IMR-90 (cell line): Measurements from ENCODE around the gene KRTAP5-9. TPM values are rescaled to one million over a fixed set of nuclear protein-coding genes. Genes with fewer than 3 reads are reported as not detected.
"Not testable (repeated sequence)": the region's sequence is repeated elsewhere in the genome, so short reads cannot be mapped to it uniquely, and the experiment has no call there.

Experiments
- ATAC-seq: fragments of 200-7000 bp; cut with Tn5 transposase; 2 replicates; pipeline ENCODE4 v1.9.1; 2020; ENCODE audit warnings: low read depth, mild to moderate bottlenecking, moderate library complexity
- BruUV-seq: library from RNA; stranded (reverse); fragments of 400-500 nt; replicated peaks from 2 replicates; lab custom pipeline; 2021; lab: Mats Ljungman, UMichigan
- CTCF ChIA-PET: fragments of 300-600 bp; formaldehyde crosslinking; extraction: SDS; loops from one replicate; lab custom pipeline; 2021; ENCODE audit warnings: antibody characterized with exemption; lab: Yijun Ruan, JAX
- POLR2A ChIA-PET: fragments of 300-600 bp; sonication (Branson Sonifier 250); formaldehyde crosslinking; loops from one replicate; lab custom pipeline; 2022; ENCODE audit warnings: antibody characterized with exemption; ENCODE audit not compliant: unreplicated experiment; lab: Charles Lee
- DNase-seq: peaks from one replicate; pipeline ENCODE4 v3.0.0; 2013
- H2AFZ ChIP-seq: replicated peaks from 2 replicates; pipeline ENCODE3; 2013; ENCODE audit warnings: low read length, mild to moderate bottlenecking; ENCODE audit not compliant: poor library complexity
- H2AK5ac ChIP-seq: 2 replicates; pipeline ENCODE4 v1.6.1; 2013; ENCODE audit warnings: low read depth, low read length, inconsistent platforms
- H2AK9ac ChIP-seq: replicated peaks from 2 replicates; pipeline ENCODE3; 2013; ENCODE audit warnings: mild to moderate bottlenecking, low read depth, low read length, moderate library complexity; ENCODE audit not compliant: poor library complexity
- H2BK120ac ChIP-seq: 2 replicates; pipeline ENCODE4 v1.6.1; 2013; ENCODE audit warnings: low read depth, low read length, inconsistent platforms
- H2BK15ac ChIP-seq: 3 replicates; pipeline ENCODE4 v1.6.1; 2013; ENCODE audit warnings: low read depth, low read length, inconsistent platforms
- H2BK20ac ChIP-seq: 2 replicates; pipeline ENCODE4 v1.6.1; 2013; ENCODE audit warnings: low read depth, mild to moderate bottlenecking, inconsistent platforms, low read length, moderate library complexity
- H2BK5ac ChIP-seq: 2 replicates; pipeline ENCODE4 v1.6.1; 2013; ENCODE audit warnings: mild to moderate bottlenecking, low read depth, low read length, inconsistent platforms; ENCODE audit not compliant: poor library complexity, severe bottlenecking
- H3K14ac ChIP-seq: replicated peaks from 2 replicates; pipeline ENCODE4 v1.6.1; 2013; ENCODE audit warnings: low read depth, low read length, inconsistent platforms
- H3K18ac ChIP-seq: 2 replicates; pipeline ENCODE4 v1.6.1; 2013; ENCODE audit warnings: low read depth, low read length, control low read depth
- H3K23ac ChIP-seq: 2 replicates; pipeline ENCODE4 v1.6.1; 2013; ENCODE audit warnings: low read depth, low read length, inconsistent platforms
- H3K27ac ChIP-seq: 2 replicates; pipeline ENCODE4 v1.5.1; 2013; ENCODE audit warnings: mild to moderate bottlenecking, control low read depth, low read length; ENCODE audit not compliant: insufficient read depth
- H3K27me3 ChIP-seq: 2 replicates; pipeline ENCODE4 v1.6.1; 2013; ENCODE audit warnings: low read length; ENCODE audit not compliant: control insufficient read depth, insufficient read depth
- H3K36me3 ChIP-seq: 2 replicates; pipeline ENCODE4 v1.6.1; 2013; ENCODE audit warnings: low read length, mixed read lengths; ENCODE audit not compliant: control insufficient read depth, insufficient read depth
- H3K4ac ChIP-seq: 2 replicates; pipeline ENCODE4 v1.6.1; 2013; ENCODE audit warnings: low read depth, low read length, inconsistent platforms
- H3K4me1 ChIP-seq: 2 replicates; pipeline ENCODE4 v1.6.1; 2013; ENCODE audit warnings: low read length, mixed read lengths; ENCODE audit not compliant: control insufficient read depth, insufficient read depth
- H3K4me2 ChIP-seq: 2 replicates; pipeline ENCODE4 v1.6.1; 2013; ENCODE audit warnings: low read depth, mild to moderate bottlenecking, control low read depth, low read length, moderate library complexity
- H3K4me3 ChIP-seq: 2 replicates; pipeline ENCODE4 v1.5.1; 2013; ENCODE audit warnings: low read depth, mild to moderate bottlenecking, control low read depth, low read length, moderate library complexity; ENCODE audit not compliant: insufficient read depth
- H3K56ac ChIP-seq: 2 replicates; pipeline ENCODE4 v1.6.1; 2013; ENCODE audit warnings: low read length, inconsistent platforms; ENCODE audit not compliant: insufficient read depth; ENCODE audit errors: extremely low read depth
- H3K79me1 ChIP-seq, 2 experiments: 2 replicates each; pipeline ENCODE4 v1.6.1; 2013; ENCODE audit warnings: low read length in 2 of 2, inconsistent platforms in 1 of 2, low read depth in 1 of 2
- H3K9ac ChIP-seq: 2 replicates; pipeline ENCODE4 v1.6.1; 2013; ENCODE audit warnings: low read depth, low read length, control low read depth
- H3K9me1 ChIP-seq: 2 replicates; pipeline ENCODE4 v1.6.1; 2013; ENCODE audit warnings: low read length, inconsistent platforms; ENCODE audit not compliant: insufficient read depth
- H3K9me3 ChIP-seq: 2 replicates; pipeline ENCODE4 v1.6.1; 2013; ENCODE audit warnings: low read length; ENCODE audit not compliant: control insufficient read depth, insufficient read depth
- H4K20me1 ChIP-seq: 2 replicates; pipeline ENCODE4 v1.6.1; 2013; ENCODE audit warnings: low read length, inconsistent platforms; ENCODE audit not compliant: insufficient read depth
- H4K5ac ChIP-seq: 2 replicates; pipeline ENCODE4 v1.6.1; 2013; ENCODE audit warnings: mild to moderate bottlenecking, low read depth, low read length, control low read depth
- H4K8ac ChIP-seq, 2 experiments: 2 replicates each; pipeline ENCODE4 v1.6.1; 2013; ENCODE audit warnings: low read depth in 2 of 2, low read length in 2 of 2, control low read depth in 1 of 2, inconsistent platforms in 1 of 2
- H4K91ac ChIP-seq: 2 replicates; pipeline ENCODE4 v1.6.1; 2013; ENCODE audit warnings: low read depth, low read length, inconsistent platforms; ENCODE audit not compliant: insufficient read depth
- WGBS, 2 experiments: methylation state at CpG; one replicate each; pipeline versions ENCODE4 v1.1.5 to v1.1.7; 2013; ENCODE audit warnings: missing lambda C conversion rate in 2 of 2; ENCODE audit not compliant: insufficient read length in 1 of 2; ENCODE audit errors: extremely low coverage in 2 of 2; 5-methylcytosine and 5-hydroxymethylcytosine counted together
- dilution Hi-C: fragments of 300-500 bp; cut with HindIII; formaldehyde crosslinking; loops from one replicate; pipeline ENCODE4 v1.14.3; 2018; ENCODE audit warnings: low sequenced_read_pairs; ENCODE audit not compliant: unreplicated experiment
- in situ Hi-C: fragments of 300-500 bp; cut with MboI; formaldehyde crosslinking; loops from 3 replicates; pipeline ENCODE4 v1.14.3; 2019; ENCODE audit warnings: low sequenced_read_pairs, inconsistent platforms, mixed read lengths
- intact Hi-C: fragments of 100-400 bp; cut with micrococcal nuclease; formaldehyde crosslinking; loops from 2 replicates; pipeline ENCODE4 v1.10.0; 2022
- polyA plus RNA-seq, 3 experiments: library from polyadenylated mRNA; depleted of rRNA; stranded (reverse); fragments of >200 nt; gene quantifications; 2 replicates each; pipeline ENCODE4 v1.2.3, GENCODE V29; 2012; ENCODE audit warnings: low replicate concordance in 1 of 3
- total RNA-seq: library from RNA; depleted of rRNA; stranded (reverse); fragments of >200 nt; gene quantifications from 2 replicates; pipeline ENCODE4 v1.2.3, GENCODE V29; 2012

The KRTAP5-9 gene
- total and polyA plus RNA-seq, 2 of the 4 experiments (the other 2 are of a cell fraction) = 0.09 TPM; not detected in 1

DNA sequence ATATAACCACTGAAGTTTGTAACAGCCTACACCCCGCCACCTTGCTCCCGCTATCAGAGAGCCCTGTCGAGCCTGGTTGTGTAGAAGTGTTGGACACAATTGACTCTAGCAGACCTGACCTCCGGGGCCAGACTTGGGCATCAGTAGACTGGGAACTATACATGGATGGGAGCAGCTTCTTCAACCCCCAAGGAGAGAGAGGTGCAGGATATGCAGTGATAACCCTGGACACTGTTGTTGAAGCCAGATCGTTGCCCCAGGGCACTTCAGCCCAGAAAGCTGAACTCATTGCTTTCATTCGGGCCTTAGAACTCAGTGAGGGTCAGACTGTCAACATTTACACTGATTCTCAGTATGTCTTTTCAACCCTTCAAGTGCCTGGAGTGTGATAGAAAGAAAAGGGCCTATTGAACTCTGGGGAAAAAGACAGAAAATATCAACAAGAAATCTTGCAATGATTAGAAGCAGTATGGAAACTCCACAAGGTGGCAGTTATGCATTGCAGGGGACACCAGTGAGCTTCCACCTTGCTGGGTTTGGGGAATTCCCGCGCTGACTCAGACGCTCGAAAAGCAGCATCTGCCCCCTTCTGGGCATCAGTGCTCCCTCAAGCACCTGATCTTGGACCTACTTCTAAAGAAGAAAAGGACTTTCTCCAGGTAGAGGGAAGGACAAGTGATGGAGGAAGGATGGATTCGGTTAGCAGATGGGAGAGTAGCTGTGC lies 40.8 kb downstream of the KRTAP5-9 start:
- H3K27me3 ChIP-seq, H3K14ac ChIP-seq, H3K4me2 ChIP-seq, in situ Hi-C loops, DNase-seq, H3K9me1 ChIP-seq, H2AK5ac ChIP-seq, H3K4ac ChIP-seq, H3K18ac ChIP-seq, H4K20me1 ChIP-seq, H2BK15ac ChIP-seq, H4K5ac ChIP-seq, dilution Hi-C loops, intact Hi-C loops, H2AFZ ChIP-seq, H2BK5ac ChIP-seq, H3K23ac ChIP-seq, H3K9ac ChIP-seq, H3K4me3 ChIP-seq, H3K79me1 ChIP-seq, H2BK20ac ChIP-seq, H3K56ac ChIP-seq, H3K27ac ChIP-seq, H3K9me3 ChIP-seq, H4K8ac ChIP-seq, H4K91ac ChIP-seq, H3K4me1 ChIP-seq, ATAC-seq, H3K36me3 ChIP-seq, BruUV-seq, H2BK120ac ChIP-seq, POLR2A ChIA-PET, H2AK9ac ChIP-seq: not testable (repeated sequence)
- CTCF ChIA-PET = interaction anchor here (1.4 kb wide), 1 partner anchor 9 kb away, joined by 4 read pairs; no protein-coding TSS in a partner anchor
- WGBS, 2 experiments = 71% methylated on average over 1 of the region's 11 CpGs; no CpG with 5 or more reads in 1 of the 2 experiments

DNA sequence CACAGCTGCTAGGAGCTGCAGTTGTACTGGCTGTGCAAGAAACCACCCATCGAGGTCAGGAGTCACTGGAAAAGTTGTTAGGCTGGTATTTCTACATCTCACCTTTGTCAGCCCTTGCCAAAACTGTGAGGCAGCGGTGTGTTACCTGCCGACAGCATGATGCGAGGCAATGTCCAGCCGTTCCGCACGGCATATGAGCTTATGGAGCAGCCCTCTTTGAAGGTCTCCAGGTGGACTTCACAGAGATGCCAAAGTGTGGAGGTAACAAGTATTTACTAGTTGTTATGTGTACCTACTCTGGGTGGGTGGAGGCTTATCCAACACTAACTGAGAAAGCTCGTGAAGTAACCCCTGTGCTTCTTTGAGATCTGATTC lies 41.3 kb downstream of the KRTAP5-9 start:
- WGBS, 2 experiments = 72% methylated on average over 2 of the region's 8 CpGs; no CpG with 5 or more reads in 1 of the 2 experiments
- H3K4me1 ChIP-seq, H3K18ac ChIP-seq, H2AFZ ChIP-seq, H4K20me1 ChIP-seq, H3K23ac ChIP-seq, H3K9me3 ChIP-seq, H3K9me1 ChIP-seq, H3K14ac ChIP-seq, POLR2A ChIA-PET, DNase-seq, H2AK5ac ChIP-seq, H2BK20ac ChIP-seq, BruUV-seq, H4K5ac ChIP-seq, dilution Hi-C loops, H4K8ac ChIP-seq, H3K79me1 ChIP-seq, in situ Hi-C loops, ATAC-seq, H3K4me3 ChIP-seq, H4K91ac ChIP-seq, H3K4ac ChIP-seq, H3K4me2 ChIP-seq, H2AK9ac ChIP-seq, H2BK120ac ChIP-seq, H3K56ac ChIP-seq, H3K36me3 ChIP-seq, H3K27me3 ChIP-seq, H2BK5ac ChIP-seq, H3K9ac ChIP-seq, H2BK15ac ChIP-seq, intact Hi-C loops, H3K27ac ChIP-seq: not testable (repeated sequence)
- CTCF ChIA-PET = interaction anchor here (1.4 kb wide), 1 partner anchor 10 kb away, joined by 4 read pairs; no protein-coding TSS in a partner anchor
